ENCODE data around the gene TAS2R10.
"Not testable (repeated sequence)": the region's sequence is repeated elsewhere in the genome, so short reads cannot be mapped to it uniquely, and the experiment has no call there.

TAS2R10 gene

GRCh38 chr12:10791769-10792168 lies 34.4 kb downstream of the TAS2R10 start:
- not testable (repeated sequence) for FAIRE-seq; DNase-seq (ENCODE audit: extremely low spot score, insufficient read length, low read depth)

GRCh38 chr12:10783252-10783651 lies 42.9 kb downstream of the TAS2R10 start:
- no peak for DNase-seq (ENCODE audit: extremely low spot score, insufficient read length, low read depth)
- FAIRE-seq, result no peak

- FAIRE-seq (no peak), DNase-seq (ENCODE audit: extremely low spot score, insufficient read length, low read depth) (no peak)
Measured at GRCh38 chr12:10779103-10779502, 47.1 kb downstream of the TAS2R10 start.
